Suppressor macrophage treated with lipopolysaccharide for 4 hours (primary cell): ENCODE measurements around the gene RAI1.

Experiments used
- DNase-seq: peaks from one replicate; pipeline ENCODE4 v3.0.0-alpha.2; 2020

The RAI1 gene

GRCh38 chr17:17721140-17721668, 39.9 kb downstream of the RAI1 start:
- DNase-seq = no peak

GRCh38 chr17:17722081-17722905, 41.0 kb downstream of the RAI1 start:
- no peak for DNase-seq

- DNase-seq = no peak
These were observed 41.7 kb downstream of the RAI1 start for GRCh38 chr17:17722906-17723353.

GRCh38 chr17:17723354-17724261, 42.4 kb downstream of the RAI1 start:
- DNase-seq = no peak

GRCh38 chr17:17724307-17725010, 43.2 kb downstream of the RAI1 start:
- peak; percentile 27 for DNase-seq

- no peak for DNase-seq
These were observed 43.9 kb downstream of the RAI1 start for GRCh38 chr17:17725011-17725751.

- DNase-seq = peak; percentile 28
These were observed 44.6 kb downstream of the RAI1 start for GRCh38 chr17:17725752-17726457.

- DNase-seq = no peak
These were observed 45.3 kb downstream of the RAI1 start for GRCh38 chr17:17726458-17727060.

GRCh38 chr17:17727111-17727659, 45.9 kb downstream of the RAI1 start:
- peak; percentile 32 for DNase-seq

GRCh38 chr17:17728146-17728545, 46.9 kb downstream of the RAI1 start:
- DNase-seq = no peak

- DNase-seq = no peak
These were observed 47.4 kb downstream of the RAI1 start for GRCh38 chr17:17728550-17729251.

GRCh38 chr17:17729620-17730249, 48.5 kb downstream of the RAI1 start:
- DNase-seq = no peak

GRCh38 chr17:17730250-17730935, 49.1 kb downstream of the RAI1 start:
- DNase-seq = no peak

- DNase-seq = no peak
These were observed 51.2 kb downstream of the RAI1 start for GRCh38 chr17:17732444-17732843.

GRCh38 chr17:17732892-17733670, 51.8 kb downstream of the RAI1 start:
- DNase-seq = no peak

GRCh38 chr17:17736205-17737183, 55.2 kb downstream of the RAI1 start:
- no peak for DNase-seq
